Keratinocyte (primary cell): Measurements from ENCODE around the gene SUSD4. TPM values are rescaled to one million over a fixed set of nuclear protein-coding genes. Genes with fewer than 3 reads are reported as not detected.

Experiments used
- DNase-seq: peaks from one replicate; pipeline ENCODE4 v3.0.0-alpha.2; 2011; ENCODE audit warnings: low read depth, missing footprints, low spot score
- FAIRE-seq: peaks from 2 replicates; lab custom pipeline; 2011; peaks lifted over from hg19 to GRCh38; lab: Jason Lieb, UNC
- H2AFZ ChIP-seq: 2 replicates; pipeline ENCODE4 v1.6.0; 2012; ENCODE audit warnings: low read length, control low read depth, inconsistent platforms; ENCODE audit not compliant: control insufficient read depth
- H3K27ac ChIP-seq: 2 replicates; pipeline ENCODE4 v1.5.1; 2011; ENCODE audit warnings: low read length; ENCODE audit not compliant: control insufficient read depth, insufficient read depth
- H3K27me3 ChIP-seq: 3 replicates; pipeline ENCODE4 v1.6.0; 2011; ENCODE audit warnings: low read length; ENCODE audit not compliant: control insufficient read depth, insufficient read depth; ENCODE audit errors: extremely low read depth
- H3K36me3 ChIP-seq, 2 experiments: 2 replicates in 1 of 2; 3 replicates in 1 of 2; pipeline ENCODE4 v1.5.1; 2011; ENCODE audit warnings: low read length in 2 of 2, mild to moderate bottlenecking in 1 of 2; ENCODE audit not compliant: control insufficient read depth in 2 of 2, insufficient read depth in 2 of 2; ENCODE audit errors: extremely low read depth in 1 of 2
- H3K4me1 ChIP-seq: 3 replicates; pipeline ENCODE4 v1.5.1; 2011; ENCODE audit warnings: low read length; ENCODE audit not compliant: control insufficient read depth, insufficient read depth; ENCODE audit errors: extremely low read depth
- H3K4me2 ChIP-seq: 3 replicates; pipeline ENCODE4 v1.6.0; 2011; ENCODE audit warnings: low read depth, low read length; ENCODE audit not compliant: control insufficient read depth, insufficient read depth; ENCODE audit errors: extremely low read depth
- H3K4me3 ChIP-seq, 3 experiments: fragments of 200-600 bp in 1 of 3; sonication (generic) in 1 of 3; 2 replicates in 2 of 3; 3 replicates in 1 of 3; pipeline ENCODE4 v1.5.1; 2011 to 2016; ENCODE audit warnings: low read length in 3 of 3, mild to moderate bottlenecking in 3 of 3, control low read depth in 2 of 3, inconsistent platforms in 1 of 3, low read depth in 1 of 3, mixed read lengths in 1 of 3, mixed run types in 1 of 3, moderate library complexity in 1 of 3; ENCODE audit not compliant: control insufficient read depth in 2 of 3, insufficient read depth in 2 of 3; ENCODE audit errors: extremely low read depth in 1 of 3
- H3K79me2 ChIP-seq: 2 replicates; pipeline ENCODE4 v1.6.0; 2012; ENCODE audit warnings: low read length; ENCODE audit not compliant: control insufficient read depth, insufficient read depth
- H3K9ac ChIP-seq: 3 replicates; pipeline ENCODE4 v1.6.0; 2011; ENCODE audit warnings: low read length; ENCODE audit not compliant: control insufficient read depth, insufficient read depth; ENCODE audit errors: extremely low read depth
- H3K9me1 ChIP-seq: 3 replicates; pipeline ENCODE4 v1.6.0; 2011; ENCODE audit warnings: low read length; ENCODE audit not compliant: control insufficient read depth, insufficient read depth; ENCODE audit errors: extremely low read depth
- H3K9me3 ChIP-seq: 2 replicates; pipeline ENCODE4 v1.5.1; 2012; ENCODE audit warnings: low read depth, low read length; ENCODE audit not compliant: control insufficient read depth
- H4K20me1 ChIP-seq: 3 replicates; pipeline ENCODE4 v1.6.0; 2011; ENCODE audit warnings: low read length; ENCODE audit not compliant: control insufficient read depth, insufficient read depth; ENCODE audit errors: extremely low read depth
- CTCF ChIP-seq, 3 experiments: IDR thresholded peaks in 1 of 3; conservative IDR thresholded peaks in 1 of 3; optimal IDR thresholded peaks in 1 of 3; 2 replicates in 2 of 3; 3 replicates in 1 of 3; pipeline versions ENCODE3 to v1.5.1; 2011; ENCODE audit warnings: low read length in 3 of 3, mild to moderate bottlenecking in 3 of 3, moderate library complexity in 2 of 3, control low read depth in 1 of 3, inconsistent platforms in 1 of 3; ENCODE audit not compliant: insufficient read depth in 2 of 3; ENCODE audit errors: extremely low read depth in 1 of 3
- EZH2 ChIP-seq: IDR thresholded peaks from one replicate; pipeline ENCODE4 v1.6.1; 2012; ENCODE audit warnings: inconsistent platforms, mild to moderate bottlenecking, low read length, moderate library complexity
- dilution Hi-C: fragments of 300-500 bp; cut with MboI; formaldehyde crosslinking; loops from one replicate; pipeline ENCODE4 v1.7.0; 2020; ENCODE audit warnings: low sequenced_read_pairs; ENCODE audit not compliant: extremely low pct_ligation_motif_present
- polyA plus RNA-seq, 5 experiments: library from polyadenylated mRNA; depleted of rRNA in 3 of 5; stranded (reverse) in 3 of 5; stranded (forward) in 1 of 5; unstranded in 1 of 5; fragments of >200 nt; gene quantifications; 1 replicate in 1 of 5; 2 replicates in 3 of 5; 3 replicates in 1 of 5; pipeline versions ENCODE4 v1.2.1 to v1.2.3, GENCODE V29; 2011 to 2012; ENCODE audit warnings: missing spikeins in 2 of 5, low read depth in 1 of 5, low replicate concordance in 1 of 5

The SUSD4 gene
- polyA plus RNA-seq, 1 donor (not counting 4 experiments of a cell fraction or from before 2014, with no cell fraction given) = 1.6 TPM

GRCh38 chr1:223227486-223228196 is 136.3 kb downstream of the SUSD4 start:
- Histone ChIP-seq H3K36me3 (no peaks in the 10 kb centered on the region), H3K79me2 (no peaks in the 10 kb centered on the region), H2AFZ (no peak overlapping the region), H4K20me1 (no peaks in the 10 kb centered on the region), H3K4me2 (no peak overlapping the region), H3K4me1 (peaks cover 21% of the 10 kb centered on the region), H3K27me3 (no peaks in the 10 kb centered on the region), H3K9ac (no peak overlapping the region), H3K27ac (no peak overlapping the region), H3K9me3 (no peaks in the 10 kb centered on the region), H3K4me3 (no peak overlapping the region), H3K9me1 (no peaks in the 10 kb centered on the region)
- DNase-seq = no peak
- no peak for FAIRE-seq
- dilution Hi-C loops = no loop called here
- TF ChIP-seq CTCF (optimal IDR thresholded peaks at IDR 0.05 in 1 of 3, IDR thresholded peaks at IDR 0.05 in 1 of 3, conservative IDR thresholded peaks at IDR 0.05 in 1 of 3; ENCODE audit: extremely low read depth in 1 of 3, insufficient read depth in 2 of 3, low read length in 3 of 3) = no peak
- no peak for TF ChIP-seq EZH2

- no peaks in the 10 kb centered on the region for H3K9me3 ChIP-seq
- no peak overlapping the region for H3K4me2 ChIP-seq
- DNase-seq = no peak
- H3K4me1 ChIP-seq = peaks cover 17% of the 10 kb centered on the region
- no peak overlapping the region for H3K4me3 ChIP-seq
- no peaks in the 10 kb centered on the region for H4K20me1 ChIP-seq
- H3K27ac ChIP-seq = no peak overlapping the region
- no peak overlapping the region for H3K9ac ChIP-seq
- dilution Hi-C loops = no loop called here
- no peaks in the 10 kb centered on the region for H3K36me3 ChIP-seq
- H3K79me2 ChIP-seq = no peaks in the 10 kb centered on the region
- H3K9me1 ChIP-seq = no peaks in the 10 kb centered on the region
- no peaks in the 10 kb centered on the region for H3K27me3 ChIP-seq
- TF ChIP-seq EZH2 (no peak), CTCF (optimal IDR thresholded peaks at IDR 0.05 in 1 of 3, IDR thresholded peaks at IDR 0.05 in 1 of 3, conservative IDR thresholded peaks at IDR 0.05 in 1 of 3; ENCODE audit: extremely low read depth in 1 of 3, insufficient read depth in 2 of 3, low read length in 3 of 3) (no peak)
- no peak overlapping the region for H2AFZ ChIP-seq
- FAIRE-seq = no peak
Measured at GRCh38 chr1:223227031-223227430, 136.9 kb downstream of the SUSD4 start.
